HepG2 (cell line): ENCODE results near the gene GLYAT. TPM values are rescaled to one million over a fixed set of nuclear protein-coding genes. Genes with fewer than 3 reads are reported as not detected.

Experiments
- ATAC-seq: fragments of 200-7000 bp; cut with Tn5 transposase; 3 replicates; pipeline ENCODE4 v1.9.1; 2020; ENCODE audit warnings: mild to moderate bottlenecking, moderate library complexity
- BruUV-seq: library from RNA; stranded (reverse); fragments of 400-500 nt; replicated peaks from 2 replicates; lab custom pipeline; 2021; lab: Mats Ljungman, UMichigan
- CTCF ChIA-PET: fragments of 300-600 bp; formaldehyde crosslinking; extraction: SDS; loops from one replicate; lab custom pipeline; 2021; ENCODE audit warnings: low total read pairs, inconsistent platforms, low intra/inter-chr PET ratio; lab: Yijun Ruan, JAX
- POLR2A ChIA-PET: fragments of 350-600 bp; sonication (Branson Sonifier 250); formaldehyde crosslinking; loops from one replicate; lab custom pipeline; 2020; ENCODE audit warnings: antibody characterized with exemption, inconsistent platforms; lab: Yijun Ruan, JAX
- DNase-seq: peaks from one replicate; pipeline ENCODE4 v3.0.0-alpha.2; 2015; ENCODE audit warnings: low spot score
- FAIRE-seq: peaks from 3 replicates; lab custom pipeline; 2011; peaks lifted over from hg19 to GRCh38; lab: Jason Lieb, UNC
- H2AFZ ChIP-seq: one replicate; pipeline ENCODE4 v1.6.1; 2011; ENCODE audit warnings: low read length, inconsistent platforms
- H3K27ac ChIP-seq: fragments of 300-600 bp; 3 replicates; pipeline ENCODE4 v1.8.0; 2011; ENCODE audit warnings: mixed run types, mild to moderate bottlenecking, mixed read lengths, low read length, inconsistent platforms; ENCODE audit not compliant: insufficient read depth; ENCODE audit errors: extremely low read length
- H3K27me3 ChIP-seq, 2 experiments: fragments of 200-600 bp in 1 of 2; 2 replicates in 1 of 2; 3 replicates in 1 of 2; pipeline versions ENCODE4 v1.6.0 to v1.8.0; 2011; ENCODE audit warnings: low read length in 2 of 2, mild to moderate bottlenecking in 2 of 2, moderate library complexity in 2 of 2, inconsistent platforms in 1 of 2; ENCODE audit not compliant: insufficient read depth in 2 of 2, control insufficient read depth in 1 of 2
- H3K36me3 ChIP-seq, 2 experiments: fragments of 200-600 bp in 1 of 2; replicated peaks in 1 of 2; 2 replicates in 1 of 2; 3 replicates in 1 of 2; pipeline versions ENCODE4 v1.5.1 to v1.8.0; 2011; ENCODE audit warnings: low read length in 2 of 2, inconsistent platforms in 1 of 2; ENCODE audit not compliant: insufficient read depth in 2 of 2, control insufficient read depth in 1 of 2
- H3K4me1 ChIP-seq: 2 replicates; pipeline ENCODE4 v1.5.1; 2012; ENCODE audit warnings: low read length, inconsistent platforms; ENCODE audit not compliant: insufficient read depth
- H3K4me2 ChIP-seq: 2 replicates; pipeline ENCODE4 v1.6.0; 2011; ENCODE audit warnings: low read depth, low read length, inconsistent platforms
- H3K4me3 ChIP-seq, 3 experiments: fragments of 200-600 bp in 1 of 3; sonication (generic), shearing (Covaris generic) in 1 of 3; replicated peaks in 1 of 3; 2 replicates each; pipeline ENCODE4 v1.5.1; 2011 to 2016; ENCODE audit warnings: low read length in 3 of 3, inconsistent platforms in 2 of 3, low read depth in 2 of 3, mild to moderate bottlenecking in 2 of 3, control low read depth in 1 of 3, mixed read lengths in 1 of 3; ENCODE audit not compliant: insufficient read depth in 1 of 3
- H3K79me2 ChIP-seq: one replicate; pipeline ENCODE4 v1.6.1; 2011; ENCODE audit warnings: low read length, inconsistent platforms; ENCODE audit not compliant: insufficient read depth
- H3K9ac ChIP-seq: 2 replicates; pipeline ENCODE4 v1.6.0; 2011; ENCODE audit warnings: mild to moderate bottlenecking, low read depth, low read length, inconsistent platforms; ENCODE audit not compliant: insufficient read depth
- H3K9me3 ChIP-seq: 2 replicates; pipeline ENCODE4 v1.5.1; 2012; ENCODE audit warnings: mild to moderate bottlenecking, low read length
- H4K20me1 ChIP-seq: 2 replicates; pipeline ENCODE4 v1.6.0; 2011; ENCODE audit warnings: inconsistent platforms, mild to moderate bottlenecking, low read length, moderate library complexity; ENCODE audit not compliant: insufficient read depth
- MYNN ChIP-seq: sonication (generic); formaldehyde crosslinking; IDR thresholded peaks from 2 replicates; pipeline ENCODE4 v1.4.0; 2020; ENCODE audit warnings: mild to moderate bottlenecking, low read depth, missing genetic modification reagents
- SOX5 ChIP-seq: IDR thresholded peaks from 2 replicates; pipeline ENCODE4 v1.6.1; 2016; ENCODE audit warnings: borderline replicate concordance
- ZBTB20 ChIP-seq: sonication (generic); formaldehyde crosslinking; IDR thresholded peaks from 2 replicates; pipeline ENCODE4 v1.8.1; 2023; ENCODE audit warnings: missing genetic modification reagents, low read depth, mild to moderate bottlenecking, borderline replicate concordance
- WGBS: methylation state at CpG from one replicate; pipeline ENCODE4 v1.1.6; 2017; ENCODE audit warnings: low lambda C conversion rate; 5-methylcytosine and 5-hydroxymethylcytosine counted together
- in situ Hi-C: cut with HindIII; loops from 2 replicates; pipeline ENCODE4 v1.10.0; 2017; ENCODE audit warnings: low pct_unique_long_range_greater_than_20kb; ENCODE audit not compliant: extremely low pct_ligation_motif_present
- intact Hi-C: fragments of 100-400 bp; cut with micrococcal nuclease; formaldehyde crosslinking; loops from one replicate; pipeline ENCODE4 v1.10.0; 2022; ENCODE audit not compliant: unreplicated experiment
- polyA plus RNA-seq, 8 experiments: library from polyadenylated mRNA; depleted of rRNA in 3 of 8; stranded (reverse) in 7 of 8; unstranded in 1 of 8; fragments of >200 nt; fragmentation: Illumina TruSeq in 4 of 8; extraction: Trizol in 4 of 8; gene quantifications; 2 replicates each; pipeline versions ENCODE4 v1.2.1 to v1.2.3, GENCODE V29; 2011 to 2016; ENCODE audit warnings: low read depth in 4 of 8, missing spikeins in 1 of 8, mixed read lengths in 1 of 8; ENCODE audit not compliant: insufficient read depth in 1 of 8
- total RNA-seq, 5 experiments: library from RNA; depleted of rRNA; stranded (reverse); fragments of >200 nt; fragmentation: Illumina TruSeq; extraction: Trizol; gene quantifications; 2 replicates each; pipeline ENCODE4 v1.2.3, GENCODE V29; 2016; ENCODE audit warnings: low read depth in 1 of 5
- TF ChIP-seq, protein P1 (sequence below): IDR thresholded peaks from 2 replicates; pipeline ENCODE4 v1.6.1; 2016; ENCODE audit warnings: low read depth, borderline replicate concordance
- TF ChIP-seq, protein P2 (sequence below): sonication (generic); formaldehyde crosslinking; IDR thresholded peaks from 2 replicates; pipeline ENCODE4 v1.4.0; 2020; ENCODE audit warnings: missing genetic modification reagents; ENCODE audit errors: not compliant biosample characterization
- TF ChIP-seq, protein P3 (sequence below): sonication (generic); formaldehyde crosslinking; conservative IDR thresholded peaks from 2 replicates; pipeline ENCODE4 v1.4.0; 2020; ENCODE audit warnings: missing genetic modification reagents

Gene GLYAT
- total and polyA plus RNA-seq, 2 of the 13 experiments (the other 11 are each of a cell fraction or from before 2014, with no cell fraction given): not detected

DNA sequence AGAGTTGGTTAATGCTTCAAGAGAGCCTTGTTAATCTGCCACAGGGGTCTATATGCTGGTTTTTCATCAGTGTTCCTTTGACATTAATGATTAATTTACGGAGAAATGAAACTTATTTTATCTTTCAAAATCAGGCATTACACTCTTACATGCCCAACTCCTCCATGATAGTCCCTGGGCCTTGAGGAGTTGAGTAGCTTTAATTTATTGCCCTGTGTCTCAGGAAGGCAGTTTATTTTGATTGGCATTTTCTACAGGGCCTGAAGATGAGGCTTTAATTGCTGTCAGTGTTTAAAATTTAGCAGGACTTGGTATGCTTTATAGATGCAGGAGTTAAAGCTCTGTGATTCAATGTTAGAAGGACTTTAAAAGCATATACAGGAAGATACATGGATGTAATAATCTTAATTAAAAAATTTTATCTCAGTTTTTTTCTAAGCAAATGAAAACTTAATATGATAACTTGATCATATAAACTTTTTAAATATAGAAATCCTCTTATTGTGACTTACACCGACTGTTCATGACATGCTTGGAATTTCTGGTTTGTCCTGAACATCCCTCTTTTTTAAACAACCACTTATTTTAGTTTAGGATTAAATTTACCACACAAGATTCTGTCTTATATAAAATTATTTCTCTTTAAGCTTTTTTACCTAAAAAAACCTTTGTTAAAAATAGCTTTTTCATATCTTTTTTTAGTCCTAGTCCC is 12.2 kb downstream of the GLYAT start:
- 21% methylated on average over 2 of the region's 2 CpGs for WGBS
- intact Hi-C loops: no loop called here
- Histone ChIP-seq H3K4me3 (no peak overlapping the region), H3K27me3 (no peaks in the 10 kb centered on the region), H2AFZ (no peak overlapping the region), H4K20me1 (no peaks in the 10 kb centered on the region), H3K9ac (no peak overlapping the region), H3K4me1 (no peaks in the 10 kb centered on the region), H3K27ac (no peak overlapping the region), H3K4me2 (no peak overlapping the region), H3K79me2 (no peaks in the 10 kb centered on the region), H3K36me3 (no peaks in the 10 kb centered on the region), H3K9me3 (peaks cover 8% of the 10 kb centered on the region; the same call in 1 of the 2 replicates)
- DNase-seq: no peak
- TF ChIP-seq, protein P1, sequence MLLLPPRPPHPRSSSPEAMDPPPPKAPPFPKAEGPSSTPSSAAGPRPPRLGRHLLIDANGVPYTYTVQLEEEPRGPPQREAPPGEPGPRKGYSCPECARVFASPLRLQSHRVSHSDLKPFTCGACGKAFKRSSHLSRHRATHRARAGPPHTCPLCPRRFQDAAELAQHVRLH (CRISPR knock-in tag): no peak
- in situ Hi-C loops: no loop called here
- ChIA-PET CTCF (no interaction called here), POLR2A (no interaction called here)
- ATAC-seq: no peak
- no peak for FAIRE-seq
- no TSS peak for BruUV-seq

DNA sequence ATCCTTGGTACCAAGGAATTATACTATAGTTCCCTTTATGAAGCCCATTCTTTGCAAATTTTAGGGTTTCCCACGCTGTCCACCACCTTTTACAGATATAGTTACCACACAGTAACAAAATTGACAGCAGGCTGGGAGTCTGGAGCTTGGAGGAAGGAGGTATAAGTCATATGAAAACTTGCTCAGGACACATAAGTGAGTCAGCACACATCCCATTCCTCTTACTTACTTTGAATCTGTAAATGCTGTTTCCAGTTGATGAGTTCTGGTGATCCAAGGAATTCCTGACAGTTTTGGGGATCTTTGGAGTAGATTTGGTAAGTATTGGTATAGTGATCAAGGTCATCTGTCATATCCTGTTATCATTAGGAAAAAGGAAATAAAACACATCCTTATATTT is 19.2 kb downstream of the GLYAT start:
- 13% methylated on average over 1 of the region's 1 CpG for WGBS
- Histone ChIP-seq H3K36me3 (no peaks in the 10 kb centered on the region), H3K4me3 (no peak overlapping the region), H3K27me3 (no peaks in the 10 kb centered on the region), H4K20me1 (no peaks in the 10 kb centered on the region), H3K4me1 (no peaks in the 10 kb centered on the region), H3K79me2 (no peaks in the 10 kb centered on the region), H3K9ac (no peak overlapping the region), H3K4me2 (no peak overlapping the region), H3K9me3 (no peaks in the 10 kb centered on the region), H3K27ac (no peak overlapping the region), H2AFZ (no peak overlapping the region)
- DNase-seq (no peak), FAIRE-seq (no peak), ATAC-seq (no peak)
- in situ Hi-C loops (no loop called here), intact Hi-C loops (loop anchor here (5.0 kb wide), 1 partner anchor 35 kb away; no protein-coding TSS in a partner anchor)
- no TSS peak for BruUV-seq
- ChIA-PET POLR2A (no interaction called here), CTCF (no interaction called here)
- TF ChIP-seq, protein P2, sequence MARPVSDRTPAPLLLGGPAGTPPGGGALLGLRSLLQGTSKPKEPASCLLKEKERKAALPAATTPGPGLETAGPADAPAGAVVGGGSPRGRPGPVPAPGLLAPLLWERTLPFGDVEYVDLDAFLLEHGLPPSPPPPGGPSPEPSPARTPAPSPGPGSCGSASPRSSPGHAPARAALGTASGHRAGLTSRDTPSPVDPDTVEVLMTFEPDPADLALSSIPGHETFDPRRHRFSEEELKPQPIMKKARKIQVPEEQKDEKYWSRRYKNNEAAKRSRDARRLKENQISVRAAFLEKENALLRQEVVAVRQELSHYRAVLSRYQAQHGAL (CRISPR knock-in tag): no peak
- TF ChIP-seq MYNN (CRISPR knock-in tag): no peak
- TF ChIP-seq, protein P3, sequence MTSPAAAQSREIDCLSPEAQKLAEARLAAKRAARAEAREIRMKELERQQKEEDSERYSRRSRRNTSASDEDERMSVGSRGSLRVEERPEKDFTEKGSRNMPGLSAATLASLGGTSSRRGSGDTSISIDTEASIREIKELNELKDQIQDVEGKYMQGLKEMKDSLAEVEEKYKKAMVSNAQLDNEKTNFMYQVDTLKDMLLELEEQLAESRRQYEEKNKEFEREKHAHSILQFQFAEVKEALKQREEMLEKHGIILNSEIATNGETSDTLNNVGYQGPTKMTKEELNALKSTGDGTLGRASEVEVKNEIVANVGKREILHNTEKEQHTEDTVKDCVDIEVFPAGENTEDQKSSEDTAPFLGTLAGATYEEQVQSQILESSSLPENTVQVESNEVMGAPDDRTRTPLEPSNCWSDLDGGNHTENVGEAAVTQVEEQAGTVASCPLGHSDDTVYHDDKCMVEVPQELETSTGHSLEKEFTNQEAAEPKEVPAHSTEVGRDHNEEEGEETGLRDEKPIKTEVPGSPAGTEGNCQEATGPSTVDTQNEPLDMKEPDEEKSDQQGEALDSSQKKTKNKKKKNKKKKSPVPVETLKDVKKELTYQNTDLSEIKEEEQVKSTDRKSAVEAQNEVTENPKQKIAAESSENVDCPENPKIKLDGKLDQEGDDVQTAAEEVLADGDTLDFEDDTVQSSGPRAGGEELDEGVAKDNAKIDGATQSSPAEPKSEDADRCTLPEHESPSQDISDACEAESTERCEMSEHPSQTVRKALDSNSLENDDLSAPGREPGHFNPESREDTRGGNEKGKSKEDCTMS (CRISPR knock-in tag): no peak
- TF ChIP-seq SOX5: no peak
- TF ChIP-seq ZBTB20 (CRISPR knock-in tag): no peak
